Testis (tissue), 2 donors: Measurements from ENCODE around the gene SLC9A9.

ENCODE experiments used
- CTCF ChIP-seq, 3 experiments: fragments of 450-650 bp in 2 of 3; fragments of 200-600 bp in 1 of 3; sonication (generic) in 1 of 3; IDR thresholded peaks; one replicate each; pipeline ENCODE4 v1.5.1; 2016 to 2019; ENCODE audit warnings: antibody characterized with exemption in 3 of 3, mild to moderate bottlenecking in 2 of 3, moderate library complexity in 1 of 3
- POLR2A ChIP-seq: fragments of 450-650 bp; IDR thresholded peaks from one replicate; pipeline ENCODE4 v1.6.1; 2017; ENCODE audit warnings: antibody characterized with exemption, mild to moderate bottlenecking, moderate library complexity

GRCh38 chr3:143298380-143298779, 549.9 kb downstream of the SLC9A9 start:
- TF ChIP-seq CTCF (IDR thresholded peaks at IDR 0.05) (no peak), POLR2A (no peak)
